A204.1 (cell line): Measurements from ENCODE around the gene CENPN.

Source experiments
- FAIRE-seq: peaks from 2 replicates; lab custom pipeline; 2012; peaks lifted over from hg19 to GRCh38; lab: Jason Lieb, UNC

The CENPN gene

GRCh38 chr16:81080233-81080632 is 73.2 kb downstream of the CENPN start:
- no peak for FAIRE-seq

GRCh38 chr16:81081014-81081413 is 74.0 kb downstream of the CENPN start:
- FAIRE-seq: no peak
